Measurements from ENCODE around the gene SLC39A8.

- TF ChIP-seq ATF3 (IDR thresholded peaks at IDR 0.05) (no peak), CTCF (IDR thresholded peaks at IDR 0.05; ENCODE audit: low read depth, low read length, missing input control) (no peak), MAX (IDR thresholded peaks at IDR 0.05) (no peak), JUND (IDR thresholded peaks at IDR 0.05) (no peak)
Measured at GRCh38 chr4:102318105-102318504, 27.2 kb downstream of the SLC39A8 start.
